Measurements from ENCODE around the gene ABHD17A.

GRCh38 chr19:1862424-1863327 is 22.6 kb downstream of the ABHD17A start:
- TF ChIP-seq, protein P1, sequence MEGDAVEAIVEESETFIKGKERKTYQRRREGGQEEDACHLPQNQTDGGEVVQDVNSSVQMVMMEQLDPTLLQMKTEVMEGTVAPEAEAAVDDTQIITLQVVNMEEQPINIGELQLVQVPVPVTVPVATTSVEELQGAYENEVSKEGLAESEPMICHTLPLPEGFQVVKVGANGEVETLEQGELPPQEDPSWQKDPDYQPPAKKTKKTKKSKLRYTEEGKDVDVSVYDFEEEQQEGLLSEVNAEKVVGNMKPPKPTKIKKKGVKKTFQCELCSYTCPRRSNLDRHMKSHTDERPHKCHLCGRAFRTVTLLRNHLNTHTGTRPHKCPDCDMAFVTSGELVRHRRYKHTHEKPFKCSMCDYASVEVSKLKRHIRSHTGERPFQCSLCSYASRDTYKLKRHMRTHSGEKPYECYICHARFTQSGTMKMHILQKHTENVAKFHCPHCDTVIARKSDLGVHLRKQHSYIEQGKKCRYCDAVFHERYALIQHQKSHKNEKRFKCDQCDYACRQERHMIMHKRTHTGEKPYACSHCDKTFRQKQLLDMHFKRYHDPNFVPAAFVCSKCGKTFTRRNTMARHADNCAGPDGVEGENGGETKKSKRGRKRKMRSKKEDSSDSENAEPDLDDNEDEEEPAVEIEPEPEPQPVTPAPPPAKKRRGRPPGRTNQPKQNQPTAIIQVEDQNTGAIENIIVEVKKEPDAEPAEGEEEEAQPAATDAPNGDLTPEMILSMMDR (IDR thresholded peaks at IDR 0.05 in 8 of 11, conservative IDR thresholded peaks at IDR 0.05 in 3 of 11), result no peak
- TF ChIP-seq POLR2A (IDR thresholded peaks at IDR 0.05), result no peak

Data from spleen (tissue), 7 donors.